SK-N-SH treated with all-trans-retinoic acid at 6 μM for 48 hours (cell line): Measurements from ENCODE around the gene TATDN3.
A peak's percentile ranks its signal among the peaks of the same experiment; 100 is the strongest.

ENCODE experiments used
- ATAC-seq: fragments of 200-7000 bp; cut with Tn5 transposase; 3 replicates; pipeline ENCODE4 v1.9.1; 2020; ENCODE audit warnings: mild to moderate bottlenecking, moderate library complexity
- ARNTL ChIP-seq: fragments of 450-650 bp; formaldehyde crosslinking; IDR thresholded peaks from 2 replicates; pipeline ENCODE4 v1.5.0; 2020; ENCODE audit warnings: low read depth, mild to moderate bottlenecking, moderate library complexity, borderline replicate concordance
- BACH2 ChIP-seq: fragments of 250-450 bp; sonication (Bioruptor Pico); IDR thresholded peaks from 2 replicates; pipeline ENCODE4 v1.9.0; 2021; ENCODE audit warnings: mild to moderate bottlenecking, borderline replicate concordance
- CSDC2 ChIP-seq: fragments of 250-450 bp; sonication (Bioruptor Pico); IDR thresholded peaks from 2 replicates; pipeline ENCODE4 v1.5.0; 2020; ENCODE audit warnings: mild to moderate bottlenecking, moderate library complexity
- CSRNP3 ChIP-seq: fragments of 250-450 bp; sonication (Bioruptor Pico); IDR thresholded peaks from 2 replicates; pipeline ENCODE4 v1.5.1; 2021; ENCODE audit warnings: mild to moderate bottlenecking, moderate library complexity
- GLIS3 ChIP-seq: fragments of 250-450 bp; sonication (Bioruptor Pico); IDR thresholded peaks from 2 replicates; pipeline ENCODE4 v1.5.0; 2020; ENCODE audit warnings: mild to moderate bottlenecking, moderate library complexity
- ISL1 ChIP-seq: fragments of 250-450 bp; sonication (Bioruptor Pico); IDR thresholded peaks from 2 replicates; pipeline ENCODE4 v2.1.2; 2022; ENCODE audit warnings: mild to moderate bottlenecking, moderate library complexity
- OSR1 ChIP-seq: fragments of 250-450 bp; sonication (Bioruptor Pico); IDR thresholded peaks from 2 replicates; pipeline ENCODE4 v1.8.0; 2022; ENCODE audit warnings: moderate library complexity, mild to moderate bottlenecking, inconsistent platforms
- POU6F1 ChIP-seq: fragments of 250-450 bp; sonication (Bioruptor Pico); IDR thresholded peaks from 2 replicates; pipeline ENCODE4 v1.8.0; 2021; ENCODE audit warnings: low read depth, mild to moderate bottlenecking, moderate library complexity, borderline replicate concordance
- SNAI2 ChIP-seq: fragments of 250-450 bp; sonication (Bioruptor Pico); IDR thresholded peaks from 2 replicates; pipeline ENCODE4 v1.5.0; 2020; ENCODE audit warnings: mild to moderate bottlenecking, moderate library complexity
- TCF4 ChIP-seq: fragments of 250-450 bp; sonication (Bioruptor Pico); IDR thresholded peaks from 2 replicates; pipeline ENCODE4 v1.8.0; 2021; ENCODE audit warnings: mild to moderate bottlenecking, moderate library complexity, borderline replicate concordance
- TSHZ2 ChIP-seq: fragments of 250-450 bp; sonication (Bioruptor Pico); IDR thresholded peaks from 2 replicates; pipeline ENCODE4 v1.5.0; 2020; ENCODE audit warnings: mild to moderate bottlenecking, moderate library complexity
- ZC3H10 ChIP-seq: fragments of 250-450 bp; sonication (Bioruptor Pico); IDR thresholded peaks from 2 replicates; pipeline ENCODE4 v1.5.1; 2021; ENCODE audit warnings: mild to moderate bottlenecking, moderate library complexity
- ZFP3 ChIP-seq: fragments of 250-450 bp; sonication (Bioruptor Pico); IDR thresholded peaks from 2 replicates; pipeline ENCODE4 v1.5.0; 2020; ENCODE audit warnings: mild to moderate bottlenecking, moderate library complexity
- ZFP30 ChIP-seq: fragments of 450-650 bp; formaldehyde crosslinking; IDR thresholded peaks from 2 replicates; pipeline ENCODE4 v1.5.0; 2022; ENCODE audit warnings: mild to moderate bottlenecking, moderate library complexity
- ZNF70 ChIP-seq: fragments of 450-650 bp; formaldehyde crosslinking; IDR thresholded peaks from 2 replicates; pipeline ENCODE4 v1.5.0; 2020; ENCODE audit warnings: mild to moderate bottlenecking, moderate library complexity
- ZNF8 ChIP-seq: fragments of 450-650 bp; formaldehyde crosslinking; IDR thresholded peaks from 2 replicates; pipeline ENCODE4 v1.5.0; 2020; ENCODE audit warnings: mild to moderate bottlenecking, moderate library complexity

Gene TATDN3

GRCh38 chr1:212856755-212857154, 65.1 kb downstream of the TATDN3 start (continued):
- TF ChIP-seq TSHZ2 (CRISPR knock-in tag) (no peak), OSR1 (CRISPR knock-in tag) (no peak), POU6F1 (CRISPR knock-in tag) (no peak), ARNTL (CRISPR knock-in tag) (no peak), ZC3H10 (CRISPR knock-in tag) (no peak), TCF4 (CRISPR knock-in tag) (no peak)

- TF ChIP-seq ZFP30 (CRISPR knock-in tag) (no peak), CSRNP3 (no peak), OSR1 (CRISPR knock-in tag) (no peak), ARNTL (CRISPR knock-in tag) (no peak), BACH2 (CRISPR knock-in tag) (no peak), CSDC2 (CRISPR knock-in tag) (no peak), ZNF70 (no peak)
- ATAC-seq: peak; percentile 98
These were observed 66.3 kb downstream of the TATDN3 start, which contains the start of gene FLVCR1 for GRCh38 chr1:212857992-212858460. Gene FLVCR1 (plus strand): TSS chr1:212858275. CDS start chr1:212858453, 178 bp downstream.

GRCh38 chr1:212858461-212859265, 67.0 kb downstream of the TATDN3 start:
- TF ChIP-seq POU6F1 (CRISPR knock-in tag) (no peak; the same call in 1 of the 2 replicates), ISL1 (no peak), CSDC2 (CRISPR knock-in tag) (no peak), SNAI2 (CRISPR knock-in tag) (no peak), GLIS3 (CRISPR knock-in tag) (no peak), ZNF8 (no peak), TSHZ2 (CRISPR knock-in tag) (no peak), ZFP3 (CRISPR knock-in tag) (no peak)
- ATAC-seq: peak; percentile 67
